GM12872 (cell line): ENCODE measurements around the gene GPR68.

ENCODE experiments used
- TF ChIP-seq, protein P1 (sequence below): IDR thresholded peaks from 3 replicates; pipeline ENCODE4 v1.5.1; 2011; ENCODE audit warnings: low read depth, mild to moderate bottlenecking, low read length, moderate library complexity; ENCODE audit not compliant: insufficient read depth

Gene GPR68

DNA sequence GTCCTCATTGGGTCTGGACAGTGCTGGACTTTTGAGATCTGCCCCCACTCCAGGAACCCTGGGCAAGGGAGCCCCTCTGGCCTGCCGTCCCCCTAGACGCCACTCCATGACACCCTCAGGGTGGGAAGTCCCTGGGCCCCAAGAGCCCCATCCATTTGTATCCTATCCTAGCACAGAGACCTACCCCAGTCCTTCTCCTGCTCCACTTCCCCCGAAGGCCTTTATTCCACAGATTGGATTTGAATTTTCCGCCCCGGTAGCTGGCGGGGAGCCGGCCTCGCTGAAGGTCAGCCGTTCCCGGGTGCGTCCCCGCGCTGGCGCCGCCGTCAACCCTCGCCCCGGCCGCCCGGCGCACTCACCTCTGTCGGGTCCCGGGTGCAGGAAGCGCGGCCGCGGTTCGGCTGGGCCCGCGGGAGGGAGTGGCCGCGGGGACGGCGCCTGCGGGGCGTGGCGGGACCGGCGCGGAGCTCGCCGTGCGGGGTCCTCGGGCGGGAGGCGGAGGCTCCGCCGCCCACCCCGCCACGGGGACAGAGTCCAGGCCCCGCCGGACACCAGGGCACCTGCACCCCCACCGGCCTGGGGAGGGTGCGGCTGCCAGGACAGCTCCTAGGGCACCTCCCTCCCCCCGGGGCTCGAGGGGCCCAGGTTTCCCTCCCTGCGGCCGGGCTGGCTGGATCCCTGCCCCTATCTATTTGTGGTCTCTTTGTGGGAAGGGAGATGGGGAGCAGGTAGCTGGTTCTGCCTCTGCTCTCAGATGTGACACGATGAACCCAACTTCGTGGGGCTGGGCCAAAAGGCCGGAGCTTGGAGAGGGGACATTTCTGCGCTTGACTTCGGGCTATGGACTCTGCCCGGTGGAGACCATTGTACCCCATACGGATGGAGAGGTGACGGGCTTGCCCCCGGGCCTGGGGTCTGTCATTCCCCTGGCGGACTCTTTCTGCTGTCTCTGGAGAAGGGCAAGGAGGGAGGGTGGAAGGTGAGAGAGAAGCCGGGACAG lies 19.9 kb upstream of the GPR68 start:
- TF ChIP-seq, protein P1, sequence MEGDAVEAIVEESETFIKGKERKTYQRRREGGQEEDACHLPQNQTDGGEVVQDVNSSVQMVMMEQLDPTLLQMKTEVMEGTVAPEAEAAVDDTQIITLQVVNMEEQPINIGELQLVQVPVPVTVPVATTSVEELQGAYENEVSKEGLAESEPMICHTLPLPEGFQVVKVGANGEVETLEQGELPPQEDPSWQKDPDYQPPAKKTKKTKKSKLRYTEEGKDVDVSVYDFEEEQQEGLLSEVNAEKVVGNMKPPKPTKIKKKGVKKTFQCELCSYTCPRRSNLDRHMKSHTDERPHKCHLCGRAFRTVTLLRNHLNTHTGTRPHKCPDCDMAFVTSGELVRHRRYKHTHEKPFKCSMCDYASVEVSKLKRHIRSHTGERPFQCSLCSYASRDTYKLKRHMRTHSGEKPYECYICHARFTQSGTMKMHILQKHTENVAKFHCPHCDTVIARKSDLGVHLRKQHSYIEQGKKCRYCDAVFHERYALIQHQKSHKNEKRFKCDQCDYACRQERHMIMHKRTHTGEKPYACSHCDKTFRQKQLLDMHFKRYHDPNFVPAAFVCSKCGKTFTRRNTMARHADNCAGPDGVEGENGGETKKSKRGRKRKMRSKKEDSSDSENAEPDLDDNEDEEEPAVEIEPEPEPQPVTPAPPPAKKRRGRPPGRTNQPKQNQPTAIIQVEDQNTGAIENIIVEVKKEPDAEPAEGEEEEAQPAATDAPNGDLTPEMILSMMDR, result no peak

DNA sequence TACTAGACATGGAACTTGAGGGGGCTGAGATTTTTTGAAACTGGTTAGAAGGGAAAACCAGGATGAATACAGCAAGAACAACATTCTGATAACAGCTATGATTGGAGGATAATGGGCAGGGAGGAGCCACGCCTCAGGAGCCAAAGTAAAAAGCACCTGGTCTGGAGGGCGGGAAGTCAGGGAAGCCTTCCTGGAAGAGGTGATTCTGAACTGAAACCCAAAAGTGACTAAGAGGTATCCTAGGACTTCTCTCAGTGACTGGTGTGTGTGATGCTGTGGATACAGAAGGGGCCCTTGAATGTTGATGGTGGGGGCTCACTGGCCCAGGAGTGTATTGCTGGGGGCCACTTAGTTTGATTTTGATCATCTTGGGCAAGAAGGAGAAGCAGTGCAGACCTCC lies 18.8 kb upstream of the GPR68 start:
- TF ChIP-seq, protein P1, result no peak

- TF ChIP-seq, protein P1, result no peak
These were observed 17.6 kb upstream of the GPR68 start for GRCh38 chr14:91261986-91262549.

GRCh38 chr14:91261115-91261514 lies 16.6 kb upstream of the GPR68 start:
- TF ChIP-seq, protein P1, result no peak

- TF ChIP-seq, protein P1, result no peak
These were observed 14.4 kb upstream of the GPR68 start for GRCh38 chr14:91258876-91259275.

DNA sequence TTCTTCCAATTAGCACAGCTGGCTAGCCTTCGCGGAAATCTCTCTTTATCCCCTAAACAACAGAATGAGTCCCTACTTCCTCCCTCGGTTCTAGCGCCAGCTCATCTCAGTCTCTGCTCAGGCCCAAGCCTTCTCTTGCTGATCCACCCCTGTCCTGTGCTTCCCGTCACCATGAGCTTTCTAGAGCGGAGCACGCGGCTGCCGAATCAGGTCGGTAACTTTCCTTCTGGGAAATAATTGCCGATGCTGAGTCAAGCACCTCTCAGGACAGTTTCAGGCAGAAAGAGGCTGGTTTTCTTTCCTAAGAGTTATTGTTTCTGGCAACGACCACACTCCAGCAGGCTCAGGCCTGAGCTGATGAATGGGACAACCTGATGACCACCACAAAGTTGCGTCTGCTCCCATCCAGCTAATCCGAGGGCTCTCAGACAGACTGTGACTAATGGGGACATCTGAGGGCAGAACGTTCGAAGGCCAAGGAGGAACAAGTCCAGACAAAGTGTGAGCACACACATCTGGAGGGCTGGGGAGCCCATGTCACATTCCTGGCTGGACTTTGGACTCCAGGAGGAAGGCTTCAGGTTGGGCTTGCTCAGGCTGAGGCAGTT lies 13.6 kb upstream of the GPR68 start:
- TF ChIP-seq, protein P1, result no peak

DNA sequence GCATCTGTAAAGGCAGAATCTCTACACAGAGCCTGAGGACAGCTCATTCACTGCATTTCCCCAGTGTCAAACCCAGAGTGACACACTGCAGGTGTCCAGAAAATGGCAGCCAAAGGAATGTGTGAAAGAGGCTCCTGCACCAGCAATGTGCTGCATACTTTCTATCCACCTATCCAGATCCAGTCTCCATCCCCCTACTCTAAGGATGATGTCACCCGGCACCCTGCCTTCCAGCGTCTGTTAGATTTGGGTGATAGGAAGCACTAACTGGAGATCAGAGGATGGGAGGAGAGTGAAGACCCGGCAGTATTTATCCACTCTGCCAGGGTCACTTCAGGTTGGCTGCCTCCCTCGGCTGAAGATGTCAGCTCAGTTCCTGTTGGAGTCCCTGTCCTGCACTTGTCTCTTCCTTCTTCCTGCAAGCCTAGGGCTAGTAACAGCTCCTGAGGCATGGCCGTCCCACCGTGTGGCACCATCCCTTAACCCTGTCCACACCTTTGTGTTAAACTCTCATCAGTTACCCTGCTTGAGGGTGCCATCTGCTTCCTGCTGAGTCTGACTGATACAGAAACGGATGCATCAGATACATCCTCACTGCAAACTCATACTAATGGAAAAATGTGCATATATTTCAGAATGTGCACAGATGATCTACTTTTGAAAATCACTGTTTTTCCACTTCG lies 13.0 kb upstream of the GPR68 start:
- TF ChIP-seq, protein P1, result no peak
